BLaER1 (cell line): ENCODE results near the gene BCAS1.

Source experiments
- H3K27ac ChIP-seq: shearing (Covaris generic); formaldehyde crosslinking; 2 replicates; pipeline ENCODE4 v1.8.1; 2022
- H3K27me3 ChIP-seq: shearing (Covaris generic); formaldehyde crosslinking; 2 replicates; pipeline ENCODE4 v1.8.1; 2022
- H3K36me3 ChIP-seq: shearing (Covaris generic); formaldehyde crosslinking; 2 replicates; pipeline ENCODE4 v1.8.1; 2022
- H3K4me1 ChIP-seq: shearing (Covaris generic); formaldehyde crosslinking; 2 replicates; pipeline ENCODE4 v1.8.1; 2022
- H3K4me2 ChIP-seq: shearing (Covaris generic); formaldehyde crosslinking; 2 replicates; pipeline ENCODE4 v1.8.1; 2022
- H3K4me3 ChIP-seq: shearing (Covaris generic); formaldehyde crosslinking; 2 replicates; pipeline ENCODE4 v1.8.1; 2022
- H3K9ac ChIP-seq: shearing (Covaris generic); formaldehyde crosslinking; 2 replicates; pipeline ENCODE4 v1.8.1; 2022
- H3K9me3 ChIP-seq: shearing (Covaris generic); formaldehyde crosslinking; 2 replicates; pipeline ENCODE4 v1.8.1; 2022
- H4K20me1 ChIP-seq: shearing (Covaris generic); formaldehyde crosslinking; 2 replicates; pipeline ENCODE4 v1.8.1; 2022
- Cebpa-rat ChIP-seq: shearing (Covaris generic); IDR thresholded peaks from 2 replicates; pipeline ENCODE4 v1.8.1; 2022

Gene BCAS1

DNA sequence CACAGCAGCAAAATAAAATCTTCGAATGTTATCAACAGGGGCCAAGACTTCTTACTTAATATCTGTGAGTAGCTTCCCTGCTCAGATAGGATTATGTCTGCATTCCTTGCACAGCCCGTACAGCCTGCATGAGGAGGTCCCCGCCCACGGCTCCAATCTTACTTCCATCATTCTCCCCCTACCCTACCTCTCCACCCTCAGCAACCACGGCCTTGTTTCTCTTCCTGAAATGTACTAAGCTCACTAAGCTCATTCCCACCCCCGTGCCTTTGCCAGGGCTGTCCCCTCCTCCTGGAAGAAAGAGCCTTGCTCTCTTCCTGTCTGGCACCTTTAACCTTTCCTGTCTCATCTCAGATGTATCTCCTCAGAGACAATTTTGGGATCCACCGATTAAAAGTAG is 120.4 kb downstream of the BCAS1 start:
- Histone ChIP-seq H3K27me3 (no peaks in the 10 kb centered on the region), H3K4me1 (peaks cover 26% of the 10 kb centered on the region), H3K36me3 (no peaks in the 10 kb centered on the region), H3K9me3 (peaks cover 15% of the 10 kb centered on the region), H3K4me2 (peak overlapping the region; percentile 89), H3K9ac (no peak overlapping the region), H4K20me1 (no peaks in the 10 kb centered on the region), H3K4me3 (peak overlapping the region; percentile 48; the same call in 1 of the 2 replicates), H3K27ac (0 out of 2 replicates have a peak overlapping the region, but pooled peaks have one; percentile 58)
- no peak for TF ChIP-seq Cebpa-rat

DNA sequence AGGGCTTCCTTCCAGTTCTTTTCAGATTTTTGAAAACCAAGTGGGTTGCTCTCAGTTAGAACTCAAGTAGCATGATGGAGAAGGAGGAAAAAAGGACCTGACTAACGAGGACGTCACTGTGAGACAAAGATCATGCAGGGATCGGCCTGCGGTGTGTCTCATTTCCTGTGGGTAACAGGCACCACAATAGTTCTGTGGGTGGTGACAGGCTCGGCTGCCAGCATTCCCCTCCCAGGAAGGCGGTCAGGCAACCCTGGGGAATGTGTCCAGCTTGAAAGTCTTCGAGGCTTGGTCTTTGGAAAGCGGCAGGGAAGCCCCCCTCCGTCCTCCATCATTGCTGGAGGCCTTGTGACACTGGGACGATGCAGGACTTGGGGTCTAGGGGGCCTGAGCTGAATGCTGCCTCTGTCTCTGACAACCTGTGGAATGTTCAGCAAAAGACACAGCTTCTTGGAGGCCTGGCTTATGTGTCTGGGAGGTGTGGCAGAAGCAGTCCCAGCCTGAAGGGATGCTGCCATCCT is 121.0 kb downstream of the BCAS1 start:
- H3K9ac ChIP-seq = peak overlapping the region; percentile 50; the same call in 1 of the 2 replicates
- H3K4me2 ChIP-seq = peak overlapping the region; percentile 89
- no peaks in the 10 kb centered on the region for H4K20me1 ChIP-seq
- H3K27ac ChIP-seq = peak overlapping the region; percentile 58; the same call in 1 of the 2 replicates
- peak overlapping the region; percentile 48 for H3K4me3 ChIP-seq
- H3K36me3 ChIP-seq = no peaks in the 10 kb centered on the region
- peaks cover 15% of the 10 kb centered on the region for H3K9me3 ChIP-seq
- H3K27me3 ChIP-seq = no peaks in the 10 kb centered on the region
- H3K4me1 ChIP-seq = peaks cover 26% of the 10 kb centered on the region
- no peak for TF ChIP-seq Cebpa-rat

DNA sequence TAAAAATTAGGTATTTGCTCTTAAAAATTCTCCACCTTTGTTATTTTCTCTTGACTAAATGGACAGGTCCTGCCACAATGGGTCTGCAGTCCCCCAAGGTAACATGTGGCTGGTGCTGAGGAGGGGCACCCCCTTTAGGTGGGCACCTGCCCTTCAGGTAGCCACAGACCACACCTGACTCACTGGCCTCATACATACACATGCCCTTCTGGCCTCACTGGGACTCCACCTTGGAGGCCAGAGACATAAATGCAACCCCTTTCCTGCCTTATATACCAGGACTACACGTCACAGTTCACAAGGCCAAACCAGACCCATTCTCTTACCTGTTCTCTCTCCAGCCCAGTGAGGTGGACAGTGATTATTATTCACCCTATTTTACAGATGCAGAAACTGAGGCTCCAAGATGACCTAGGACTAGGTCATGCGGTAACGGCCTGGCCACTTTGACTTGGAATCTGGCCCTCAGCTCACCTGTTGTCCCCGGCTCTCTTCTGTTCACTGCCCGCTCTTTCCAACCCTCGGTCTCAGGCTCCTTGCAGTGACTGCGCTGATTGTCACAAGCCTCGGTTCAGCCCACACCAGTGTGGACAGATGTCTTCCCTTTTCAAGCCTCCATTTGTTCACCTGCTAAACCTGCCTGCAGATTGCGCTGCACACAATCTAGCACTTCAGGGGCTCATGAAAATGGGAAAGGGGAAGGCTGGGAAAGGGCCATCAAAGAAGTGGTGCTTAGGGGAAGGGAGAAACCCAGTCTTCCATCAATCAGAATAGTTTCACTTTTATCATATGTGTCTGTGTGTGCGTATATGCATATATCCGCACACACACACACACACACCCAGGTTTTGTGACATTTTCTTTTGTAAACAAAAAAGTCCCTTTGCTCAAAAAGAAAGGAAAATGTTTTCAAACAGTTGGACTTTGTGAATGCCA is 121.7 kb downstream of the BCAS1 start:
- peak overlapping the region; percentile 42; the same call in 1 of the 2 replicates for H3K27ac ChIP-seq
- H3K9ac ChIP-seq = no peak overlapping the region
- no peak for TF ChIP-seq Cebpa-rat
- H3K36me3 ChIP-seq = no peaks in the 10 kb centered on the region
- H3K4me2 ChIP-seq = peak overlapping the region; percentile 89
- no peaks in the 10 kb centered on the region for H4K20me1 ChIP-seq
- peaks cover 15% of the 10 kb centered on the region for H3K9me3 ChIP-seq
- peaks cover 26% of the 10 kb centered on the region for H3K4me1 ChIP-seq
- H3K4me3 ChIP-seq = peak overlapping the region; percentile 48; the same call in 1 of the 2 replicates
- no peaks in the 10 kb centered on the region for H3K27me3 ChIP-seq

DNA sequence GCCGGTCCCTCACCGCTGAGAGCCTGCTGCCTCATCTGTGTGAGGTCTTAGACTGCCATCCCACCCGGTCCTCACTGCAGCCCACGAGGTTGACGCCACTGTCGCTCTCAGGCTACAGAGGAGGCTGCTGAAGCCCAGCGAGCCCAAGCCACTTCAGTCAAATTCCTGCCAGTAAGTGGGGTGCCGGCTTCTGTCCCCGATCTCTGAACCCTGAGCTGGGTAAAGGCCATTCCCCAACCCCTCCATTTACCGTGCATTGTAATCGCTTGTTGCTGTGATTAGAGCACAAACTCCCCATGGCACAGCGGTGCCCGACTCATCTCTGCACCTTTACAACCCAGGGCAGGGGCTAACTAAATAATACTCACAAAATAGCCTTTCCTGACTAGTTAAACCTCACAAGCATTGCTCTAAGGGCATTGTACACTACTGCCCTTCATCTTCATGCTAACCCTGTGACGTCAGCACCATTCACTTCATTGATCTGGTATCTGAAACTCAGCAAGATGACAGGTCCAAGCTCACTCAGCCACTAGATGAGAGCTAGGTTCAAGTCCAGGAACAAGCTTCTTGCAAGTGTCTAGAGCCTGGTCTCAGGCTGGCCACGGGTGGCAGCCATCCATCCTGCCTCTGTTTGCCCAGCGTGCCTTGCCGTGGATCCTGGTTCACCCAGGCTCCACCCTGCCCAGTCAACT is 122.7 kb downstream of the BCAS1 start:
- Histone ChIP-seq H3K27ac (no peak overlapping the region), H3K4me1 (peaks cover 26% of the 10 kb centered on the region), H4K20me1 (no peaks in the 10 kb centered on the region), H3K36me3 (no peaks in the 10 kb centered on the region), H3K27me3 (no peaks in the 10 kb centered on the region), H3K4me2 (no peak overlapping the region), H3K4me3 (no peak overlapping the region), H3K9me3 (peaks cover 7% of the 10 kb centered on the region), H3K9ac (no peak overlapping the region)
- no peak for TF ChIP-seq Cebpa-rat

DNA sequence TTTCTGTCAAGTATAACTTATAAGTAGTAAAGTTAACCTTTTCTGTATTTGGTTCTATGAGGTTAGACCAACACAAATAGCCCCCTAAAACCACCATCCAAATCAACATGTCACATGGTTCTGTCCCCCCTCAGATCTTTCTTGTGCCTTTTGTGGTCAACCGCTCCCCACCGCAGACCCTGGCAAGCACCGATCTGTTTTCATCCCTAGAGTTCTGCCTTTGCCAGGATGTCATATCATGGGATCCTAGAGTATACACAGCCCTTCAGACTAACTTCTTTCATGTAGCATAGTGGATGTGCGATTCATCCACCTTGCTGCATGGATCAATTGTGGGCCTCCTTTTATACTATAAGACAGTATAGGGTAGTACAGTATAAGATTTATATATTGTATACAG is 124.3 kb downstream of the BCAS1 start:
- H3K4me1 ChIP-seq = peaks cover 40% of the 10 kb centered on the region
- no peak for TF ChIP-seq Cebpa-rat
- no peak overlapping the region for H3K9ac ChIP-seq
- H3K4me3 ChIP-seq = no peak overlapping the region
- H3K27ac ChIP-seq = no peak overlapping the region
- H3K36me3 ChIP-seq = no peaks in the 10 kb centered on the region
- no peaks in the 10 kb centered on the region for H3K9me3 ChIP-seq
- no peaks in the 10 kb centered on the region for H4K20me1 ChIP-seq
- H3K4me2 ChIP-seq = no peak overlapping the region
- no peaks in the 10 kb centered on the region for H3K27me3 ChIP-seq

DNA sequence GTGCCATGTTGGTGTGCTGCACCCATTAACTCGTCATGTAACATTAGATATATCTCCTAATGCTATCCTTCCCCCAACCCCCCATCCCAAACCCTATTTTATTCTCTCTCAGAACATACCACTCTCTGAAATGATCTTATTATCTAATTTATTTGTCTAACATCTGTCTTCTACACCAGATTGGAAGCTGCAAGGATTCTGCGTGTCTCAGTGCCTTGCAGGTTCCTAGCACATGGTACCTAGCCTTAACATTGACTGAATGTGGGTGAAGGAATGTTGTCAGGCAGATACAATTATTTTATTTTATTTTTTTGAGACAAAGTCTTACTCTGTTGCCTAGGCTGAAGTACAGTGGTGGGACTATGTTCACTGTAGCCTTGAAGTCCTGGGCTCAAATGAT is 124.9 kb downstream of the BCAS1 start:
- H3K9ac ChIP-seq = no peak overlapping the region
- no peaks in the 10 kb centered on the region for H3K27me3 ChIP-seq
- H3K9me3 ChIP-seq = no peaks in the 10 kb centered on the region
- H4K20me1 ChIP-seq = no peaks in the 10 kb centered on the region
- no peak overlapping the region for H3K4me3 ChIP-seq
- no peak overlapping the region for H3K27ac ChIP-seq
- H3K4me1 ChIP-seq = peaks cover 44% of the 10 kb centered on the region
- no peak overlapping the region for H3K4me2 ChIP-seq
- H3K36me3 ChIP-seq = no peaks in the 10 kb centered on the region
- TF ChIP-seq Cebpa-rat = no peak

DNA sequence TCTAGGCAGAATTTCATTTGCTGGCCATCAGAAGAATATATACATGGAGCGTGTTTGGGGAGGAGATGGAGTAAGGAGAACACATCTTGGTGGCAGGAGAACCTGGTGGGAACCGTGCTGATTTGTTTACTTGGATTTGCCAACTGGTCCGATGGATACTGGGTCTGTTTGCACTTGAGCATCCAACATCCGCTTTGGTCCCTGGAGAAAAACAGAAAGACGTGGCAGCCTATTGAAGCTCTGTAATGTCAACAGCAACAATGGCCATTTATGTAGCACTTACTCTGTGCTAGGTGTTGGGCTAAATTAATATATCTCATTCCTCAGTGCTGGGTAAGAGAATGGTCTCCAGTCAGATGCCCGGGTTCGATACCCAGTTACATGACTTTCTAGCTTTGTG is 125.6 kb downstream of the BCAS1 start:
- H3K4me1 ChIP-seq = peaks cover 43% of the 10 kb centered on the region
- no peaks in the 10 kb centered on the region for H4K20me1 ChIP-seq
- no peak overlapping the region for H3K27ac ChIP-seq

DNA sequence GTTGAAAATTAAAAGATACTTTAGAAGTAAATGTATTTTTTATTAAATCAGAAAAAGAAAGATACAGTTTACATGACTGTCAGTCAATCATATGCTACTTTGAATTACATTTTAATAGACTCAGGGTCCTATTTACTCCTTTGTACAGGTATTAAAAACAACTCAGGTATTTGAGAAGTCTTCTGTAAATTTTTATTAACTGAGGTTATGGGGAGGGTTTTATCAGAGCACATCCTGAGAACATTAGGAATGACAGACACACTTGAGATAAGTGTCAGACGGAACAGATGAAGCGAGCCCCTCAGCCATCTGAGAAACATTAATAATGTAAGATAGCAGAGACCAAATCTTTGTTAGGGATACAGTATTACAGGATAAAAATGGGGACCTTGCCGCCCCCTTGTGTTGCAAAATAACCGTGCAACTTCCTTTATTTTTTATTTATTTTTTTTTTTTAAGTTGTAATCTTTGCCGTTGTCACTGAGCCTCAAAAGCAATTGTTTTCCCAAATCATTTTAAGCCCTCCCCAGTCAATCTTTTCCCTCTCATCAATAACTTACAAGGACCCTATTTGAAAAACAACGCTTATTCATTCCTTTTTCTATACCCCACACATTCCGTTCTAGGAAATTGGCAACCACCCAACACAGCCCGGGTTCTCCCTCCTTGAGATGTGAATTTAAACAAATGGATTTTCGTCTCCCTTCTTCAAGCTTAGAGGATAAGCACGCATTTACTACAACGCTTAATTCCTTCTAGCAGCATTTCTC is 126.7 kb downstream of the BCAS1 start:
- Histone ChIP-seq H3K9me3 (no peaks in the 10 kb centered on the region), H3K27me3 (no peaks in the 10 kb centered on the region), H3K4me1 (peaks cover 43% of the 10 kb centered on the region), H3K4me2 (peak overlapping the region; percentile 0; the same call in 1 of the 2 replicates), H3K27ac (no peak overlapping the region), H3K4me3 (no peak overlapping the region), H3K36me3 (no peaks in the 10 kb centered on the region), H3K9ac (no peak overlapping the region), H4K20me1 (no peaks in the 10 kb centered on the region)
- TF ChIP-seq Cebpa-rat = no peak

More for the DNA sequence above, 125.6 kb downstream of the BCAS1 start:
- Histone ChIP-seq H3K36me3 (no peaks in the 10 kb centered on the region), H3K4me3 (no peak overlapping the region), H3K27me3 (no peaks in the 10 kb centered on the region), H3K9ac (no peak overlapping the region), H3K4me2 (no peak overlapping the region), H3K9me3 (no peaks in the 10 kb centered on the region)
- TF ChIP-seq Cebpa-rat = no peak

DNA sequence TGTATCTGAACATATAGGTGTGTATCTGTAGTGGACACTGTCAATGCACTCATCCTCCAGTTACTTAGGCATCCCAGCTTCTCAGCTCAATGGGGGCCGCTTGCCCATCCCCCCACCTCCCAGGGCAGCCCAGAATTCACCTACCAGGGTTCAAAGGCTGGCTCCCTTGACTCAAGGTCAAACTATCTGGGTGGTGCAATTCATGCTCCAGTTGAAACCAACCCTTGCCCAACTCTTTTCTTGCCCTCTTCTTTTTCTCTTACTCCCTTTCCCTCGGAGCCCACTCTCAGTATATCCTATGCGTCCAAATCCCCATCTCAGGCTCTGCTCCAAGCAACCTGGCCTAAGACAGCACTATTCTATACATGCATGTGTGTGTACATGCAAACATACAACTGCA is 127.4 kb downstream of the BCAS1 start:
- no peak overlapping the region for H3K4me3 ChIP-seq
- H3K27me3 ChIP-seq = no peaks in the 10 kb centered on the region
- no peak overlapping the region for H3K9ac ChIP-seq
- H3K36me3 ChIP-seq = no peaks in the 10 kb centered on the region
- no peak overlapping the region for H3K4me2 ChIP-seq
- peaks cover 45% of the 10 kb centered on the region for H3K4me1 ChIP-seq
- H4K20me1 ChIP-seq = no peaks in the 10 kb centered on the region
- no peaks in the 10 kb centered on the region for H3K9me3 ChIP-seq
- no peak for TF ChIP-seq Cebpa-rat
- H3K27ac ChIP-seq = no peak overlapping the region
